ENCODE results near the gene KLF1. TPM values are rescaled to one million over a fixed set of nuclear protein-coding genes. Genes with fewer than 3 reads are reported as not detected.

Gene KLF1
- total RNA-seq, 4 donors from 2014 or later, result not detected

DNA sequence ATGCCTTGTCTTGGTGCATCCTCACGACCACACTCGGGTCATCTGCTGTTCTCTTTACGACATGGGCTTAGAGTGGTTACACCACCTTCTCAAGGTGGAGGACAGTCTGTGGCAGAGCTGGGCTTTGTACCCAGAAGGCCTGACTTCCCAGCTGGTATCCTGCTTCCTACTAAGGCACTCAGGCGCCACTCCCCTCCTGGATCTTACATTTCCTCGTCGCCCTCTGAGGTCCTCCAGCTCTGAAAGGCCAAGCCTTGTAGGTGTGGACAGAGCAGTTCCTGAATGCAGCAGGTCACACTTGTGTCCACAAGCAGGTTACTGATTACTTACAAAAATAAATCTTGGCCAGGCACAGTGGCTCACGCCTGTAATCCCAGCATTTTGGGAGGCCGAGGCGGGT lies 20.2 kb upstream of the KLF1 start:
- Histone ChIP-seq H3K27ac (no peak overlapping the region), H3K27me3 (no peaks in the 10 kb centered on the region), H3K9me3 (no peaks in the 10 kb centered on the region), H3K4me1 (peaks cover 0 to 6% (median 0%) of the 10 kb centered on the region in 3 donors), H3K4me3 (no peak overlapping the region), H3K36me3 (peaks cover 0 to 9% of the 10 kb centered on the region in 2 donors)
- TF ChIP-seq POLR2A (IDR thresholded peaks at IDR 0.05), result no peak
- TF ChIP-seq, protein P1, sequence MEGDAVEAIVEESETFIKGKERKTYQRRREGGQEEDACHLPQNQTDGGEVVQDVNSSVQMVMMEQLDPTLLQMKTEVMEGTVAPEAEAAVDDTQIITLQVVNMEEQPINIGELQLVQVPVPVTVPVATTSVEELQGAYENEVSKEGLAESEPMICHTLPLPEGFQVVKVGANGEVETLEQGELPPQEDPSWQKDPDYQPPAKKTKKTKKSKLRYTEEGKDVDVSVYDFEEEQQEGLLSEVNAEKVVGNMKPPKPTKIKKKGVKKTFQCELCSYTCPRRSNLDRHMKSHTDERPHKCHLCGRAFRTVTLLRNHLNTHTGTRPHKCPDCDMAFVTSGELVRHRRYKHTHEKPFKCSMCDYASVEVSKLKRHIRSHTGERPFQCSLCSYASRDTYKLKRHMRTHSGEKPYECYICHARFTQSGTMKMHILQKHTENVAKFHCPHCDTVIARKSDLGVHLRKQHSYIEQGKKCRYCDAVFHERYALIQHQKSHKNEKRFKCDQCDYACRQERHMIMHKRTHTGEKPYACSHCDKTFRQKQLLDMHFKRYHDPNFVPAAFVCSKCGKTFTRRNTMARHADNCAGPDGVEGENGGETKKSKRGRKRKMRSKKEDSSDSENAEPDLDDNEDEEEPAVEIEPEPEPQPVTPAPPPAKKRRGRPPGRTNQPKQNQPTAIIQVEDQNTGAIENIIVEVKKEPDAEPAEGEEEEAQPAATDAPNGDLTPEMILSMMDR (IDR thresholded peaks at IDR 0.05), result no peak
- no peak for TF ChIP-seq POLR2AphosphoS5 (IDR thresholded peaks at IDR 0.05)
- no peak for TF ChIP-seq EP300 (IDR thresholded peaks at IDR 0.05)
- ATAC-seq, result no peak
- WGBS, 2 donors (ENCODE audit: low coverage in 1 of 2), result 67 to 93% methylated on average over 1 to 6 of the region's 9 CpGs

DNA sequence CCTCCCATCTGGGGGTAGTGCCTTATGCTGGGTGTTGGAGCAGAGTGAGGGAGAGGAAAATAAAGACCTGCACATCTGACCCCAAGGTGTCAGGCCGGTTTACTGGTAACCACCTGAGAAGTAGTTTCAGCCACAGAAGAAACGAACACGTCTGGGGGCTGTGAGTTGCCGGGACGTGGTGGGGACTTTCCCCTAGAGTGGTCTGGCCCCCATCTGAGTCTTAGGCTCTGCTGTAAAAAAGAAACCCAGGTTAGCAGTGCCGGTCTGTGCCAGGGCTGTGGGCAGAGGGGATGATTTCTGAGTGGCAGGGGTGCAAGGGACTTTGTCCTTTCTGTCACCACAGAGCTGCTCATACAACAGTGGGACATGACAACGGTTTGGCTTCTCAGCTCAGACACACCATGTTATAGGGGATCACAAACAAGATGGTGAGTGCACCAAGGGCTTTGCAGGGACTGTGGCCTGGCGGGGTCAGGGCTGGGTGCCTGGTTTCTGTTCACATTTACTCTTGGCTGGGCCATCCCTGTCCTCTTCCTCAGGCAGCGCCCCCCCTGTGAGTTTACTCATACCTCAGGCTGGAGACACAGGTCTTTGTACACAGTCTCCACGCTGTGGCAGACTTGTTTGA lies 13.0 kb upstream of the KLF1 start:
- Histone ChIP-seq H3K27ac (no peak overlapping the region), H3K9me3 (no peaks in the 10 kb centered on the region), H3K27me3 (no peaks in the 10 kb centered on the region), H3K4me3 (no peak overlapping the region), H3K36me3 (peaks cover 0 to 73% of the 10 kb centered on the region in 2 donors), H3K4me1 (no peaks in the 10 kb centered on the region)
- ATAC-seq, result no peak
- TF ChIP-seq, protein P1 (IDR thresholded peaks at IDR 0.05), result no peak
- TF ChIP-seq POLR2AphosphoS5 (IDR thresholded peaks at IDR 0.05) (no peak), POLR2A (IDR thresholded peaks at IDR 0.05) (no peak), EP300 (IDR thresholded peaks at IDR 0.05) (no peak)
- 90 to 100% methylated on average over 1 to 3 of the region's 10 CpGs for WGBS, 2 donors (ENCODE audit: low coverage in 1 of 2)

DNA sequence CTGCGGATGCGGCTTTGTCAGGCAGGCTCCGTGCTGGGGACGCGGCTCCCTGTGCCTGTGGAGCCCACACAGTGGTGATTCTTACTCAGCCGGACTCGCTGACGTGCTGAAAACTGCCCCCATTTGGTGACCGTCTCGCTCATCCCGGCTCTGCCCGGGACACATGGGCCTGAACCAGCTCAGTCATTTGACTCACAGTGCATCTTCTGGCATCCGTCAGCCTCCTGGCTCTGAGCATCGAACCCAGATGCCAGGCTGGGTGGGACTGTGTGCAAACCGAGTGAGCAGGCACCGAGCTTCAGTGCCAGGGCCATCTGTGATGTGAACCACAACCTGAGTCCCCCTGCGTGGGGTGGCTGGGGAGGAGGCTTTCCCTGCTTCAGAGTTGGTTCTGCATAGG lies 9.5 kb upstream of the KLF1 start:
- H3K27me3 ChIP-seq, result no peaks in the 10 kb centered on the region
- peaks cover 0 to 15% (median 10%) of the 10 kb centered on the region in 3 donors for H3K4me1 ChIP-seq
- H3K36me3 ChIP-seq, result peaks cover 0 to 81% of the 10 kb centered on the region in 2 donors
- TF ChIP-seq POLR2A (IDR thresholded peaks at IDR 0.05), result no peak
- no peak for ATAC-seq
- H3K9me3 ChIP-seq, result no peaks in the 10 kb centered on the region
- no peak overlapping the region for H3K4me3 ChIP-seq
- no peak overlapping the region for H3K27ac ChIP-seq
- WGBS, 2 donors (ENCODE audit: low coverage in 1 of 2), result 100% methylated on average over 2 of the region's 17 CpGs; no CpG with 5 or more reads in 1 of the 2 donors

DNA sequence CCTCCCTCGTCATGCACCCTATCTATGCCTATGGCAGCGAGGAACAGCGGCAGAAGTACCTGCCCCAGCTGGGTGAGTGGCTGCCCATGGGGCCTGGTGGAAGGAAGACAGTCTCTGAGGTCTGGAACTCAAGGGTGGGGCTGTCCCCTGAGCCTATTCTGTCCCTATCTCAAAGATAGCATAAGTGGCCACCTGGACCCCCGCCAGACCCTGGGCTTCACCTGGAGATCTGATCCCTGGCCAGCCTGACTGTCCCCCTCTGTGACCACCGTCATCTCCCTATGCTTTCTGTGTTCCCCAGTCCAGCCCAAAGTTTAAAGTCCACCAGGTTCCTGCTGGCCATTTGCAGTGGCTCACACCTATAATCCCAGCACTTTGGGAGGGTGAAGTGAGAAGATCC lies 6.6 kb upstream of the KLF1 start:
- H3K4me3 ChIP-seq, result no peak overlapping the region
- ATAC-seq, result no peak
- WGBS, 2 donors (ENCODE audit: low coverage in 1 of 2), result no CpG with 5 or more reads among the region's 5 CpGs
- H3K27me3 ChIP-seq, result no peaks in the 10 kb centered on the region
- peaks cover 0 to 24% (median 16%) of the 10 kb centered on the region in 3 donors for H3K4me1 ChIP-seq
- H3K27ac ChIP-seq, result no peak overlapping the region
- H3K36me3 ChIP-seq, result peaks cover 0 to 58% of the 10 kb centered on the region in 2 donors
- TF ChIP-seq POLR2AphosphoS5 (IDR thresholded peaks at IDR 0.05), result no peak
- no peaks in the 10 kb centered on the region for H3K9me3 ChIP-seq

DNA sequence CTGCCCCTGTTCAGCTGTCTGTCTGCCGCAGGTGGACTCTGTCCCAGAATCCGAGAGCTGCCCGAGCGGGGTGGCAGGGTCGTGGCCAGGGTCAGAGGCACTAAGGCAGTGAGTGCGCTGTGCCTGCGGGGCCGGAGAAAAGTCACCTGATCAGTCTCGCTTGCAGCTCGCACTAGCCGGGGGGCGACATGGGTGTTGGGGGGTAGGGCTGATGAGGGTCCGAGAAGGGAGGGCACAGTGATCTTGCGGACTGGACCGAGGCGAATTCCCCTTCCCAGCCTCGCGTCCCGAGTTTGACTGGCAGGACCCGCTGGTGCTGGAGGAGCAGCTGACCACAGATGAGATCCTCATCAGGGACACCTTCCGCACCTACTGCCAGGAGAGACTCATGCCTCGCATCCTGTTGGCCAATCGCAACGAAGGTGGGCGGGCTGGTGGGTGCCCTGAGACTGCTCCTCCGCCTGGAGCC lies 4.6 kb upstream of the KLF1 start:
- TF ChIP-seq POLR2AphosphoS5 (IDR thresholded peaks at IDR 0.05), result no peak
- no peak for TF ChIP-seq EP300 (IDR thresholded peaks at IDR 0.05)
- no peak for TF ChIP-seq POLR2A (IDR thresholded peaks at IDR 0.05)
- TF ChIP-seq, protein P1 (IDR thresholded peaks at IDR 0.05), result no peak
- H3K27ac ChIP-seq, result peak overlapping the region; percentile 67 to 92 (median 88)
- no peak for ATAC-seq
- peaks cover 0 to 24% (median 16%) of the 10 kb centered on the region in 3 donors for H3K4me1 ChIP-seq
- H3K9me3 ChIP-seq, result no peaks in the 10 kb centered on the region
- peaks cover 4% of the 10 kb centered on the region for H3K27me3 ChIP-seq
- peak overlapping the region; percentile 73 to 90 for H3K4me3 ChIP-seq
- H3K36me3 ChIP-seq, result peaks cover 0 to 38% of the 10 kb centered on the region in 2 donors
- no CpG with 5 or more reads among the region's 26 CpGs for WGBS, 2 donors (ENCODE audit: low coverage in 1 of 2)

Data from gastroesophageal sphincter (tissue), 4 donors.